HG03097 (cell line): ENCODE measurements around the gene ZFAND5.

Experiments
- ATAC-seq: cut with Tn5 transposase; IDR thresholded peaks from one replicate; pipeline ENCODE4 v1.9.1; 2021; ENCODE audit not compliant: unreplicated experiment, low FRiP score

ZFAND5 gene

DNA sequence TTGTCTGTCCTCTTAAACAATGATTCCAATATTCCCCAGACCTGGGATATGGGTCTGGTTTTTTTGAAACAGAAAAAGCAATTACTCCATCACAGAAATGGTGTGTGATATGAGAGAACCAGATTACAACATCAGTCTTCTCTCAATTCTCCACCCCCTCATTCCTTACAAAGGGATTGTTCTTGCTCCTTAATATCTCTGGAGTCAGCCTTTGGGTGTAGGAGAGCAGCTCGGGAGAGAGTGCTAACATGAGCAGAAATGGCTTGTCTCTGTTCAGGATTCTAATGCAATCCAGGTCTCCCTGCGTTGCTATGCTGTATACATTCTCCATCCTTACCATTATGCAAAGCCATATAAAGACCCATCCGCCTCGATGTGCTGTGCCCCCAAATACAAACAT, 32.7 kb downstream of the ZFAND5 start:
- ATAC-seq, result no peak

DNA sequence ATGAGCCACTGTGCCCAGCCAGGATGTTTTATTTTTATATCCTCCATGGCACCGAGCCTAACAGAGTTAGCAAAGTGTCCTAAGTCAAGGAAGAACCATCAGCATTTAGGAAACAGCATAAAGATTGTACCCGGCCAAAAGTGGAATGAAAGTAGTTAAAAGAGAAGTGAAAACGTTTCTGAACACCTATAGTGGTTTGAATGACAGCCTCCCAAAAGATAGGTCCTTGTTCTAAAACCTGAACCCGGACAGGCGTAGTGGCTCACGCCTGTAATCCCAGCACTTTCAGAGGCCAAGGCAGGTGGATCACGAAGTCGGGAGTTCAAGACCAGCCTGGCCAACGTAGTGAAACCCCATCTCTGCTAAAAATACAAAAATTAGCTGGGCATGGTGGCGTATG, 37.4 kb downstream of the ZFAND5 start:
- no peak for ATAC-seq

DNA sequence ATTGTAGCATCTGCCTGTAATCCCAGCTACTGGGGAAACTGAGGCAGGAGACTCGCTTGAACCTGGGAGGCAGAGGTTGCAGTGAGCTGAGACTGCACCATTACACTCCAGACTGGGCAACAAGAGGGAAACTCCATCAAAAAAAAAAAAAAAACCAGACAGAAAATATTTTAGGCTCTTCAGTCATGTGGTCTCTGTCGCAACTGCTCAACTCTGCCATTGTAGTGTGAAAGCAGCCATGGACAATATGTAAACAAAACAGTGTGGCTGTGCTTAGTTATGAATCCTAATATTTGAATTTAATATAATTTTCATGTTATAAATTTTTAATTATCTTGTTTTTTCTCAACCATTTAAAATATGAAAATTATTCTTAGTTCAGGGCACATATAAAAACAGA, 38.4 kb downstream of the ZFAND5 start:
- no peak for ATAC-seq

DNA sequence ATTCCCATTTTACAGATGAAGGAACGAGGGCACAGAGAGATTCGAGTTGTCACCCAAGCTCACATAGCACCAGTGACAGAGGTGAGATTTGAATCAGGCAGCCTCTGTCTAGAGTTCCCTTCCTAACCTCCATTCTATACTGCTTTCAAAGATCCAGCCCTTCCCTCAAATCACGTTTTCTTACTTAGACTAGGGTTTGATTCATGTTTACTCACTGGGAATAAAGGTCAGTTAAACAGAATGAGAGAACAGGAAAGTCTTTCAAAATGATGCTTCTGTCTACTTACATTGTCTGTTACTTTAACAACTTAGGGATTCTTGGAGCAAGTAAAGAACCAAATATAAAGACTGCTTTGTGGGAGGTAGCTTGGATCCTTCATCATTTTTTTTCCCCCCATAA, 40.0 kb downstream of the ZFAND5 start:
- ATAC-seq, result no peak

DNA sequence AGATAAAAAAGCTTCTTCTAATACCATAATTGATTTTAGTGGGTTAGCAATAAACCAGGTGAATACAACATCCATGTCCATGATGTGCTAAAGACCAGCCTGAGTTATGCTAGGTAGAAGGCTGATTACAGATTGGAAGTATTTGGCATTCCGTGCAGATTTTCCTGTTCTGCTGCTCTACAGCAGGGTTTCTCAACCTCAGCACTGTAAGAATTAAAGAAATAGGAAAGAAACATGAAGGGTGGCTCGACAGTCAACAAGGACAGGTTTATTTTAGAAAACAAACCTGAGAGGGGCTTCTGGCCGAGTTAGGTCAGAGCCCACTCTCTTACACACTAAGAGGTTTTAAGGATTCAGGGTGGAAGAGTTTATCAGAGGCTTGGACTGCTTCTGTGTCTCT, 42.3 kb downstream of the ZFAND5 start:
- no peak for ATAC-seq

DNA sequence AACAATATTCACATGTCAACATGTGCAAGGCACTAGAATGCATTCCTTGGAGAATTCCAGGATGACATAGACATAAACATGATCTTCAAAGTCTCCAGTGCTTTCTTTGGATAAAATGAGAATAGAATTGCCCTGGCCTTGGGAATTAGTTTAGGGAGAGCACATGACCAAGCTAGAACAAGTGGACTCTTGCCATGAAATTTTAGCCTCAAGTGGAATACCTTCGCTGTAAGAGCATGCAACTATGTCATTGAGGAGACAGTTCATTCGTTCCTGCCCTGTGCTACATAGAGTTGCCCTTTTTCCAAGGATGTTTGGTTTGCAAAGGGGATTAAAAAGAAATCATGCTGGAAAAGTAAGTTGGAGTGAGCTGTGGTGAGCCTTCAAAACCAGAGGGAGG, 42.7 kb downstream of the ZFAND5 start:
- no peak for ATAC-seq

DNA sequence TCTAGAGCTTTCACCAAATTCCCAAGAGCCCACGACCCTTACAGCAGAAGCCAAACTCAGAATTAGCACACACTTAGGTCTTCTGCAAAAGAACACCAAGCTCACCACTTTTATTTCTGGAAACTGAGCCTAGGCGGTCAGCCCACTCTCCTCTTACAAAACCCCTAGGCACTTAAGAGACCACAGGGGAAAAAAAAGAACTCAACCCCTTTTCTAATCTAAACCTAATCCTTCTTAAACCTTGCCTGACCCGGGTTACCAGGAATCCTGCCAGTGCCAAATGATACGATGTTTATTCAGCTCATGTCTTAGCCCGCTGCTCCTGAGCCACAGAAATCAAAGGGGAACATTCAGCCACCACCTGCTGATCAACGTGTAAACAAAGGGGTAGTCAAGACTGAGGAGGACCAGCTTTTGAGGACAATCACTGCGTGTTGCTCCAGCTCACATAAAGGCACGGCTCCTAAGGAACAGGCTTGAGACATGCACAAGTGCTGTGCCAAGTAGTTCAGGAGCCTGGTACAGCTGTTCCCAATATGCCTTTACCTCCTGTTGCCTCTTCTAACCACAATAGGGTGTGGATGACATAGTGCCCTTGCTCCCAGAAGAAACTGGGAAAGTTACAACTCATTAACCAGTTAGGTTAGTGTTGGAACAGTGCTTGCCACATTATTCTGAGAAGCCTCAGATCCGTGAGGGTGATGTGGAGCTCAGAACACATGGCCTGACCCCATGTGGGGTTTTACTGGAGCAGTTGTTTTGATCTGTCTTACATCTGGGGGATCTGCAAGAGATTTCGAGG, 49.3 kb downstream of the ZFAND5 start:
- no peak for ATAC-seq

DNA sequence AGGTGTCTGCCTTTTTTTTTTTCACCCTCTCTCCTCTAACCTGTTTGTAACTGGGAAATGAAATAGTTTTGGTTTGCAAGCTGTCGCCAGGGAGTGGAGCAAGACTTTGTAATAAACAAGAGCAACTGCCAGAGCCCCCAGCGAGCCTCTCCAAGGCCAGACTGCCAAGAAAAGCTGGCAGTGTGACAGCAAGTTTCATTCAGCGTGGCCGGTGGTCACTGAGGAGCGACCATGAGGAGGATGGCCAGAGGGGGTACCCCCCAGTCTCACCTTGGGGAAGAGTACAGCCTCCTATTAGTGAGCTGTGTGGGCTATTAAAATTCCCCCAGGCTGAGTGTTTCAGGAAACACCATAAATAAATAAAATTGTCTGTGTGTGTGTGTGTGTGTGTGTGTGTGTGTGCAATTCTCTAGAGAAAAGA, 49.9 kb downstream of the ZFAND5 start:
- ATAC-seq, result no peak

DNA sequence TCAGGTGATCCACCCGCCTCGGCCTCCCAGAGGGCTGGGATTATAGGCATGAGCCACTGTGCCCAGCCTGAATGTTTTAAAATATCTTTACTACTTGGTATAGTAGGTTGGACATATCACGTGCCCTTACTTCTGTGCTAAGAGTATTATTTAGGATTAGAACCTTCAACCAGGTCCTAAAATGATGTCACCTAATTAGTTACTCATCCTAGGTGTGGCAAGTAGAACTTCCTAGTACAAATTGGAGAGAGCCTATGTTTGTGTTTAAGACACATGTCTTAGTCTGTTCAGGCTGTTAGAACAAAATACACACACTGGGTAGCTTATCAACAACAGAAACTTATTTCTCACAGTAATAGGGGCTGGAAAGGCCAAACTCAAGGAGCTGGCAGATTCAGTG, 51.5 kb downstream of the ZFAND5 start:
- ATAC-seq, result no peak

DNA sequence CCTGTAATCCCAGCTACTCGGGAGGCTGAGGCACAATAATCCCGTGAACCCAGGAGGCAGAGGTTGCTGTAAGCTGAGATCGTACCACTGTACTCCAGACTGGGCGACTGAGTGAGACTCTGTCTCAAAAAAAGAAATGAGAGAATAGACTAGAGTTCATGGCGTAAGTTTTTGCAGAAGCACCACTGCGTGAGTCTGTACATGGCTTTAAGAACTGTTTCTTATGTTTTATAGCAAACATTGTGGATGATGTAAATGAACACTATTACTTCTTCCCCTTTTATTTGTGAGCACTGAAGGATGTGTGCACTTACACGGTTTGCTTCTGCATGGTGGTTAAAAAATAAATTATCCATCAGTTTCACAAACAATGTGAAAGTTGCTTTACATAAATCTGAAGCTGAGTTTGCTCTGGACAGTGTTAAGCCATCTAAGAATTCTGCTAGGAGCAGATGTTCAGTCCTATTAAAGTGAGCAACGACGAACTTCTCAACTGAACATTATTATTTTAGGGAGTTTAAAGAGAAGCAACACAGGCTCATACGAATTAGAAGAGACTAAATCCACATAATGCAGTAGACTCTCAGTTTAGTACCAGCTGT, 52.5 kb downstream of the ZFAND5 start:
- ATAC-seq, result peak; percentile 66

DNA sequence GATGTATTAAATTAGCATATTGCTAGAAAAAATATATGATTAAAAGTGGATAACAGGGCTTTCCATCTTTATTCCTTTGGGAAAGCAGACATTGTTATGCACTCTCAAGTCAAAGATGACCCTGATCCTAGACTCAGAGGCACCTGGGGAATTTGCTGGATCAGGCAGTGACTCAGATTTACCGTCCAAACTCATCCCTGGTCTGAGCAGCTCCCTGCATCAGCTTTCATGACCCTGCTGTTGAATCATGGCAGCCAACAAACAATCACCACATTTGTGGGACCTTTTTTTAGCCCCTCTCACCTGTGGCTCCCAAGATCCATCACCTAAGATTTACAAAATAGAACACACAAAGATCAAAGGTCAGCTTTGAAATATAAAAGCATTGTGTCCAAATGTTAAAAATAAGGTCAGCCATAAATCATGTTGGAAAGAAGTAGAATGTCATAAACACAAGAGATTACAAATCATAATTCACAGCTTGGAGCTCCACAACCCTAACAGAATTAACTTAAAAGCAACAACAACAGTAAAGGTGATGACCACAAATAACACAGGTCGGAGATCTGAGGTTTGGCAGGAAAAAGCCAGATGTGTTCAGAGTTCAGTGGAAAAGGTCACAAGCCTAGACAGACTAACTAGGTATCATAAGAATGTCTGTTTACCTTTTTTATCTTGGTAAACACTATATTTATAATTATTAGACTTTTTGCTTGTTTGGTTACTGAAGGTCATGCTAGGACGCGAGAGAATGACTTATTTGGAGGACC, 55.5 kb downstream of the ZFAND5 start:
- no peak for ATAC-seq

DNA sequence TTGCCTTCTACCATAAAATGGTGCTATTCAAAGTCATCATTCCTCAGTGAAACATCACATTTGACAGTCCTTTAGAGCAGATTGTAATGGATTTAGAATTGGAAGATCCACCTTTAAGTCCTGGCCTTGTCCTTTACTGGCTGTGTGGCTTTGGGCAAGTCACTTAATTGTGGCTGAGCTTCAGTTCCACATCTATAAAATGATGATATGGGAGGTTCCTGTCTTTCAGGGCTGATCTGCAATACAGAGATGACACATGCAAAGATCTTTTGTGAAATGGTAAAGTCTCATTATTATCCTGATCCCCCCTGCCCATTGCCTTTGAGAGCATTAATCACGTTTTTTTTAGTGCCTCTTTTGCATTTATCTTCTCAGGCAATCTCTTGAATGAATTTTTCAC, 58.2 kb downstream of the ZFAND5 start:
- ATAC-seq, result no peak

DNA sequence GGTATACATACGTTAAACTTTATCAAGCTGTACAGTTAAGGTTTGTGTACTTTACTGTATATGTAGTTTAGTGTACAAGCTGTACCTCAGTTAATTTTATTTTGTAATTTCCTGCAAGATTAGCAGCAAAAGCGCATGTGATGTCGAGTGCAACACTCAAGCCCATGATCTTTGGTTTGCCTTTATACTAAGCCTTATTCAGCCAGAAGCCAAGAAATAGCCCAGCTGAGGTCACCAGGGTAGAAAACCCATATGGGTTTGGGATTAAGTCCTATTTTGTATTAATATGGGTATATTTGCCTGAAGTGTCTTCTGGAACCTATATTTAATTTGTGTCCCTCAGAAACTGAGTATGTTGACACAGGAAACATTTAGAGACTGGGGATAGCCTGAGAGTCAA, 59.3 kb downstream of the ZFAND5 start:
- no peak for ATAC-seq

DNA sequence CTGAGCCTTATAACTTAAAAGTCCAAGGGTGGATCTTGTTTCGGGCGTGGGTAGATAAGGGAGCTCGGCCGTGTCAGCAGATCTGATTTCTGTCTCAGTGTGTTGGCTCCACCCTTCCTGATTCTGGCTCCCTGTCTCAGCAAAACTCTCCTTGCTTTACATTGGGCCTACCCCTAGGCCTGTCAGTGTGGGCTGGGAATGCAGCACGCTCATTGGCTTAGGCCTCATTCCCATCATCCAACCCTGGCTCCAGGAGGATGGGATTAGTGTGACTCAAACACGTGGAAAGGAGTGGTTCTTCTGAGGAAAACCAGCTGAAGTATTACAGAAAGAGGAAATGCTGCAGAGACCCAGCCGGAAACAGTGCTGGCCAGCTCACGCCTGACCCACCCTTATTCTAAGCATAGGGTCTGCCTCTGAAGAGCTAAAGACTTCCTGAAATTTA, 59.9 kb downstream of the ZFAND5 start:
- ATAC-seq, result peak; percentile 82

DNA sequence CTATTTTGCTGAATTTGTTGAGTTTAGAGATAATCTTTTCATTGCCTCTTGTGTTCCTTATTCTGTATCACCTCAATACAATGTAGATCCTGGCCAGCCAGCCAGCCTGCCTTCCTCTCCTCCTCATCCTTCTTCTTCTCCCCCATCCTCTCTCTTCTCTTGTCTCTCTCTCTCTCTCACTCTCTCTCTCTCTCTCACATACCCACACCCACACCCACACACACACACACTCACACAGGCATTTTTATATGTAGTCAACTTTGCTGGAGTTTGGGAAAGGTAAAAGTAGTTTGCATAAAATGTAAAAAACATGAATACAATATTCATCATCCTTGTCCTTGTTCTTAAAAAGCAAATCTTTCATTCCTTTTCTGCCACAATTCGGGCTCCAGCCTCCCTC, 60.5 kb downstream of the ZFAND5 start:
- ATAC-seq, result no peak
